ENCODE results near the gene ACLY. TPM values are rescaled to one million over a fixed set of nuclear protein-coding genes. Genes with fewer than 3 reads are reported as not detected.

The ACLY gene
- total RNA-seq, 6 experiments from 2014 or later: 16.6 to 95.9 (median 33.6) TPM

DNA sequence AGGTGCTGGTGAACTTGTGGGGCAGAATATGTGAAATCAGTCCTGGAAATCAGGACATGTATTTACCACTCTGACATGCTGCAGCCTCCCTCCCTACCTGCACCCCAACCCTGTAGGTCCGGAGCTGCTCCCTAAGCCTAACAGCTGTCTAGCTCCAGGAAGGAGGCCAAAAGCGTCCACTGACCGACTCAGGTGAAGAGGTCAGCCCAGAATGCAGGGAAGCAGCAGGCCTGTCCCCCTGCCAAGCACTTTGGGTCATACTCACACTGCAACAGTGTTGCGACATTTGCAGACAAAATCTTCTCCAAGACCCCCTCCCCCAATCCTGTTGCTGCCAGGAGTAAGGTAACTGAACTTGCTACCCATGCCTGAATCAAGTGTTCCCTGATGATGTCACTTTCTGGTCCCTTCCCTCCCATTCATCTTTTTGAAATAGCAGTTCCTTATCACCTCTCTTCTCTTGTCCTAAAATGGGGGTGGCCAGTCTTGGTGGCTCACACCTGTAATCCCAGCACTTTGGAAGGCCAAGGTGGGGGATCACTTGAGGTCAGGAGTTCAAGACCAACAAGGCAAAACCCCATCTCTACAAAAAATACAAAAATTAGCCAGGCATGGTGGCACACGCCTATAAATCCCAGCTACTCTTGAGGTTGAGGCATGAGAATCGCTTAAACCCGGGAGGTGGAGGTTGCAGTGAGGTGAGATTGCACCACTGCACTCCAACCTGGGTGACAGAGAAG lies 1.3 kb upstream of the ACLY start:
- H3K4me3 ChIP-seq: peak overlapping the region in 2 of 3 donors; percentile 84 to 98
- H3K4me1 ChIP-seq: peaks cover 0 to 25% (median 9%) of the 10 kb centered on the region in 4 donors
- H3K36me3 ChIP-seq: no peaks in the 10 kb centered on the region
- 29% methylated on average over 5 of the region's 7 CpGs for WGBS (ENCODE audit: insufficient coverage, low coverage, low lambda C conversion rate, missing lambda C conversion rate)
- H3K27me3 ChIP-seq: no peaks in the 10 kb centered on the region
- peak; percentile 62 to 72 (median 66) for ATAC-seq
- intact Hi-C loops (cut with DNase I): no loop called here
- peak overlapping the region; percentile 68 to 86 (median 82) for H3K27ac ChIP-seq
- no peaks in the 10 kb centered on the region for H3K9me3 ChIP-seq
- TF ChIP-seq, protein P1, sequence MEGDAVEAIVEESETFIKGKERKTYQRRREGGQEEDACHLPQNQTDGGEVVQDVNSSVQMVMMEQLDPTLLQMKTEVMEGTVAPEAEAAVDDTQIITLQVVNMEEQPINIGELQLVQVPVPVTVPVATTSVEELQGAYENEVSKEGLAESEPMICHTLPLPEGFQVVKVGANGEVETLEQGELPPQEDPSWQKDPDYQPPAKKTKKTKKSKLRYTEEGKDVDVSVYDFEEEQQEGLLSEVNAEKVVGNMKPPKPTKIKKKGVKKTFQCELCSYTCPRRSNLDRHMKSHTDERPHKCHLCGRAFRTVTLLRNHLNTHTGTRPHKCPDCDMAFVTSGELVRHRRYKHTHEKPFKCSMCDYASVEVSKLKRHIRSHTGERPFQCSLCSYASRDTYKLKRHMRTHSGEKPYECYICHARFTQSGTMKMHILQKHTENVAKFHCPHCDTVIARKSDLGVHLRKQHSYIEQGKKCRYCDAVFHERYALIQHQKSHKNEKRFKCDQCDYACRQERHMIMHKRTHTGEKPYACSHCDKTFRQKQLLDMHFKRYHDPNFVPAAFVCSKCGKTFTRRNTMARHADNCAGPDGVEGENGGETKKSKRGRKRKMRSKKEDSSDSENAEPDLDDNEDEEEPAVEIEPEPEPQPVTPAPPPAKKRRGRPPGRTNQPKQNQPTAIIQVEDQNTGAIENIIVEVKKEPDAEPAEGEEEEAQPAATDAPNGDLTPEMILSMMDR (IDR thresholded peaks at IDR 0.05): no peak
- DNase-seq: peak; percentile 85 to 96 (median 93)

DNA sequence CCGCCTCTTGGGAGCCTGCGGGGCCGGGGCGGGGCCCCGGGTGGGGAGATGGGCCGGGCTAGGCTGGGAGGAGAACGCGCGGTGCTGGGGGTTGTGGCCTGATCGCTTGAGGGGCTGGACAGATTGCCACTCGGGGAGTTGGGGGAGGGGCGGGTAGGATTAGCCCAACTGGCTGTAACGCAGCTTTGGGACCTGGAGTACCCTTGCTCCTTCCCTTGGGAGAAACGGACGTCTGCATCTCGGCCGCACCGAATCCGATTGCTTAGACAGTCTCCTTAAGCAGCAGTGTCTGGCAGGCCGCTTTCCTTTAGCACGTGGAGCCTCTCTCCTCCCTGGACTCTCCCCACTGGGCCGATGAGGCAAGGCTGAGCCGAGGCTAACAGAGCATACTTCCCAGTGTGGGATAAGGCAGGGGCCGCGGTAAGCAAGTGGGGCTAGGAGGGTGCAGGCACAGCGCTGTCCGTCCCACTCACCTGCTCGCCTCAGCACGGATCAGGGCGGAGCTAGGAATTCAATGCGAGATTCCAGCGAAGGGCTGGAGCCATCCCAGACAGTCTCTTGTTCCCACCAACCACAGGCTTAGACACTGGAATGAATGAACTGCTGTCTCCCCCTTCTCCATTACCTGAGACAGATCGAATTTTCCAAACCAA lies 540 bp upstream of the ACLY start:
- Histone ChIP-seq H3K4me3 (peak overlapping the region; percentile 84 to 98 (median 94)), H3K4me1 (peaks cover 0 to 30% (median 12%) of the 10 kb centered on the region in 4 donors), H3K27me3 (no peaks in the 10 kb centered on the region), H3K9me3 (no peaks in the 10 kb centered on the region), H3K36me3 (no peaks in the 10 kb centered on the region), H3K27ac (peak overlapping the region; percentile 68 to 86 (median 82))
- TF ChIP-seq, protein P1 (IDR thresholded peaks at IDR 0.05): no peak
- no peak for TF ChIP-seq POLR2A (IDR thresholded peaks at IDR 0.05)
- intact Hi-C loops (cut with DNase I): no loop called here
- peak; percentile 16 to 43 (median 34) for ATAC-seq
- 13% methylated on average over 11 of the region's 33 CpGs for WGBS (ENCODE audit: insufficient coverage, low coverage, low lambda C conversion rate, missing lambda C conversion rate)
- DNase-seq: peak in 1 of 3 donors; percentile 68

DNA sequence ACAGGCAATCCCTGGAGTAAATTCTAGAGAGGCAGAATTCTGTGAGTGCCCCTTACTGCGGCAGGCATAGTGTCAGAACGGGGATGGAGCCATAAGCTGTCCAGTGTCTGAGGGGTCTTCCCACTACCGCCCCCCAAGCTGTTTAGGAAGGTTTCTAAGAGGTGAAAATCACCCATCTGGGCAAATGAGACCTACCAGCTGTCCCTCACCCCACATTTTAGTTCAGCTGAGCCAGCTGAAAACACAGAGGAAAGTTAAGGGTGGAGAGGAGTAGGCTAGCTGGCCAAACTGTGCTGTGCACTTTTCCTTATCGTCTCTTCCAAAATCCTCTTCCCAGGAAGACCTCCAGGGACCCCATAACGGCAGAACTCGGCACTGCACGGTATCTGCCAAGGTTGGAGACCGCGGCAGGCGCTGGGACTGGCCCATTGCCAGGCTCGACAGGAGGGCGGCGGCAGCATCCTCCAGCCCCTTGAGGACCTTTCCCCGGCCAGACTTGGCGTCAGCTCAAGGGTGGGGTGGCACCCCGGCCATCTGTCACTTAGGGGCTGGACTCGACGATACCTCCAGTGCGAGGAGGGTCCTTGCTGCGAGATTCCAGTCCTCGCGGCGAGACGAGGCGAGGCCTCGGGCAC lies 955 bp downstream of the ACLY start:
- peak in 2 of 4 donors; percentile 3 to 4 for ATAC-seq
- Histone ChIP-seq H3K4me1 (peaks cover 0 to 38% (median 17%) of the 10 kb centered on the region in 4 donors), H3K36me3 (peaks cover 0 to 9% (median 0%) of the 10 kb centered on the region in 4 donors), H3K27ac (peak overlapping the region; percentile 56 to 87 (median 86)), H3K9me3 (no peaks in the 10 kb centered on the region), H3K4me3 (peak overlapping the region; percentile 84 to 98 (median 94)), H3K27me3 (no peaks in the 10 kb centered on the region)
- TF ChIP-seq, protein P1 (IDR thresholded peaks at IDR 0.05): no peak
- no peak for TF ChIP-seq POLR2A (IDR thresholded peaks at IDR 0.05)
- DNase-seq: peak; percentile 74 to 80 (median 78)
- WGBS (ENCODE audit: insufficient coverage, low coverage, low lambda C conversion rate, missing lambda C conversion rate): 13% methylated on average over 10 of the region's 26 CpGs
- intact Hi-C loops (cut with DNase I): no loop called here

DNA sequence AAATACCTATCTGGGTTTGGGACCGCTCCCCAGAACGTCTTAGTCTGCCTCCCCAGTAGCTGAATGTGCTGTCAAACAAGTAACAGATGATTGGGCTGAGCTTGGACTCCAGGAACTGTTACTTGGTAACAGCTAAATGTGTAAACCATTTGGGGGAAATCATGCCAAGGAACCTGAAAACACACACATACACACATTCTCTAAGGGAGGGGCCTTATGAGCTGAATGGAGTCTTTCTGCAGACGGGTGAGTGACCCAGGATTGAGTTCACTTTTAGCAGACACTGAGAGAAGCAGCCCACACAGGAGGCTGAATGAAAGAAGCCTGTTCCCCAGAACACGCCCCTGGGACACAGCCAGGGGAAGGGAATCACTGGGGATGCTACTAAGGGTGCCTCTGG lies 1.6 kb downstream of the ACLY start:
- H3K27ac ChIP-seq: peak overlapping the region; percentile 56 to 87 (median 86)
- 9% methylated on average over 4 of the region's 4 CpGs for WGBS (ENCODE audit: insufficient coverage, low coverage, low lambda C conversion rate, missing lambda C conversion rate)
- TF ChIP-seq, protein P1 (IDR thresholded peaks at IDR 0.05): no peak
- TF ChIP-seq POLR2A (IDR thresholded peaks at IDR 0.05): no peak
- peak overlapping the region; percentile 84 to 98 (median 94) for H3K4me3 ChIP-seq
- H3K27me3 ChIP-seq: no peaks in the 10 kb centered on the region
- H3K4me1 ChIP-seq: peaks cover 0 to 38% (median 17%) of the 10 kb centered on the region in 4 donors
- ATAC-seq (peak in 2 of 4 donors; percentile 0 to 8), DNase-seq (no peak)
- peaks cover 0 to 15% (median 2%) of the 10 kb centered on the region in 4 donors for H3K36me3 ChIP-seq
- intact Hi-C loops (cut with DNase I): no loop called here
- H3K9me3 ChIP-seq: no peaks in the 10 kb centered on the region
